OCI-LY7 (cell line): Measurements from ENCODE around the gene CYP4A22.

Source experiments
- CTCF ChIP-seq: fragments of 200-600 bp; sonication (generic); conservative IDR thresholded peaks from 2 replicates; pipeline ENCODE4 v1.5.1; 2014; ENCODE audit warnings: mild to moderate bottlenecking, antibody characterized with exemption, low read length, moderate library complexity, mixed read lengths
- EZH2phosphoT487 ChIP-seq: fragments of 200-600 bp; sonication (generic); IDR thresholded peaks from 2 replicates; pipeline ENCODE4 v1.6.1; 2018; ENCODE audit warnings: low read depth, borderline replicate concordance, mild to moderate bottlenecking, mixed run types, antibody characterized with exemption, low read length, moderate library complexity, mixed read lengths

- no peak for TF ChIP-seq CTCF
- no peak for TF ChIP-seq EZH2phosphoT487
Measured at GRCh38 chr1:47184090-47184821, 47.0 kb downstream of the CYP4A22 start.
